Activated CD4-positive, alpha-beta T cell treated with anti-CD3 and anti-CD28 coated beads, Interleukin-2, Interleukin-6, amounts not matched to agents 100 ng/mL and 50 ng/mL, durations not matched to agents 16 hours and 8 hours (primary cell): Measurements from ENCODE around the gene MYO3B.

ENCODE experiments used
- DNase-seq: peaks from one replicate; pipeline ENCODE4 v3.0.0-alpha.2; 2020

Gene MYO3B, protein sequence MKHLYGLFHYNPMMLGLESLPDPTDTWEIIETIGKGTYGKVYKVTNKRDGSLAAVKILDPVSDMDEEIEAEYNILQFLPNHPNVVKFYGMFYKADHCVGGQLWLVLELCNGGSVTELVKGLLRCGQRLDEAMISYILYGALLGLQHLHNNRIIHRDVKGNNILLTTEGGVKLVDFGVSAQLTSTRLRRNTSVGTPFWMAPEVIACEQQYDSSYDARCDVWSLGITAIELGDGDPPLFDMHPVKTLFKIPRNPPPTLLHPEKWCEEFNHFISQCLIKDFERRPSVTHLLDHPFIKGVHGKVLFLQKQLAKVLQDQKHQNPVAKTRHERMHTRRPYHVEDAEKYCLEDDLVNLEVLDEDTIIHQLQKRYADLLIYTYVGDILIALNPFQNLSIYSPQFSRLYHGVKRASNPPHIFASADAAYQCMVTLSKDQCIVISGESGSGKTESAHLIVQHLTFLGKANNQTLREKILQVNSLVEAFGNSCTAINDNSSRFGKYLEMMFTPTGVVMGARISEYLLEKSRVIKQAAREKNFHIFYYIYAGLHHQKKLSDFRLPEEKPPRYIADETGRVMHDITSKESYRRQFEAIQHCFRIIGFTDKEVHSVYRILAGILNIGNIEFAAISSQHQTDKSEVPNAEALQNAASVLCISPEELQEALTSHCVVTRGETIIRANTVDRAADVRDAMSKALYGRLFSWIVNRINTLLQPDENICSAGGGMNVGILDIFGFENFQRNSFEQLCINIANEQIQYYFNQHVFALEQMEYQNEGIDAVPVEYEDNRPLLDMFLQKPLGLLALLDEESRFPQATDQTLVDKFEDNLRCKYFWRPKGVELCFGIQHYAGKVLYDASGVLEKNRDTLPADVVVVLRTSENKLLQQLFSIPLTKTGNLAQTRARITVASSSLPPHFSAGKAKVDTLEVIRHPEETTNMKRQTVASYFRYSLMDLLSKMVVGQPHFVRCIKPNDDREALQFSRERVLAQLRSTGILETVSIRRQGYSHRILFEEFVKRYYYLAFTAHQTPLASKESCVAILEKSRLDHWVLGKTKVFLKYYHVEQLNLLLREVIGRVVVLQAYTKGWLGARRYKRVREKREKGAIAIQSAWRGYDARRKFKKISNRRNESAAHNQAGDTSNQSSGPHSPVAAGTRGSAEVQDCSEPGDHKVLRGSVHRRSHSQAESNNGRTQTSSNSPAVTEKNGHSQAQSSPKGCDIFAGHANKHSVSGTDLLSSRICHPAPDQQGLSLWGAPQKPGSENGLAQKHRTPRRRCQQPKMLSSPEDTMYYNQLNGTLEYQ (N-terminal part only)

GRCh38 chr2:170177950-170178781 is at the start of gene MYO3B:
MYO3B (plus strand) TSS chr2:170178147; CDS start chr2:170178288, 141 bp downstream.
- DNase-seq, result peak; percentile 71

- no peak for DNase-seq
These were observed 38.5 kb upstream of the MYO3B start for GRCh38 chr2:170139276-170139967.

GRCh38 chr2:170140561-170140960 is 37.4 kb upstream of the MYO3B start:
- DNase-seq, result no peak

DNA sequence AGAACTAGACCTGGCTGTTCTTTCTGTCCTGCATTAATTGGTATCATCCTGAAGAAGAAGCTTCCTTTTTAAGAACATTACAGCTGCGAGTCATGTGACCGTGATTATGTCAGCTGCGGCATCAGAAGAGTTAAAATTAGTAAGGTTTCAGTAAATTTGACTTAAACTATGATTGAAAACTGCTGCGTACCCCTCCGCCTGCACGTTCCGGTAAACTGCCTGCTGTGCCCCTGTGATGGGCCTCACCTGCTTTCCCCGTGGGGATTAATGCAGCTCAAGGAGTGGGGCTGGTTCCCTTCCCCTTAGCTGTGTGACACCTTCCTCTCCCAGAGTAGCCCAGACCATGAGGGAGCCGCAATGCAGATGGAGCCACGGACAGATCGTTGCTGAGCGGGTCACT is 36.1 kb upstream of the MYO3B start:
- DNase-seq, result no peak

GRCh38 chr2:170142502-170142901 is 35.4 kb upstream of the MYO3B start:
- DNase-seq, result no peak

- DNase-seq, result no peak
These were observed 34.8 kb upstream of the MYO3B start for GRCh38 chr2:170143045-170143717.

DNA sequence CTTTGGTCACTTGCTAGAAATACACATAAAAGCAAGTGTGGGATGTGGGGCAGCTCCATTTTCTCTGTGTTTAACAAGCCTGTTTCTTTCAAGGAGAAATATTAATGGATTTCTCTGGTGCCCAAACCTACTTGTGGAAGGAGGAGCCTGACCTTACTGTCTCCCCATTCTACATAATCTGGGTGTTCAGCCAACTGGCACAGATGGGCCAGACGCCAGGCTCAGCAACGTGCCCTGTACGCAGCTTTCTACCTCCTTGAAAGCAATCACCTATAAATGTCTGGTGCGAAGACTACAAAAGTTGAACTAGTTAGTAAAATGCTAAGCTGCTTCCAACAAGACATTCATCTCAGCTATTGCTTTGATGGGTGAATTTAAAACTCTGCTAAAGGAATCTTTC is 33.2 kb upstream of the MYO3B start:
- DNase-seq, result no peak

DNA sequence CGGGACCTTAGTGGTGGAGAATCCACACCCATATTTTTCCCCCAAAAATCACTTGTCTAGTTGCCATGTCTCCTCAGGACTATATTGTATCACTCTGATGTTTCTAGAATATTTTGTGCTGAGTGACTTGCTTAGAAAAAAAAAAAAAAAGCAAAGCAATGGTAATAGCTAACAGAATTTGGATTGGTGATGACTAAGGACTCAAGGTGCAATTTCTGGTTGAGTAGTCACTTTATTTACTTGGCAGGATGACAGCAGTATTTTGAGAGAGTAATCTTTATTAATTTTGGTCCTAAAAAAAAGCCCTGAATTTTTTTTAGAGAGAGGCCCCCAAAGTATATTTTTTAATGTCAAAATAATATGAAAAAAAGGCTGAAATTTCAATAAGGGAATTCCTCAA is 32.8 kb upstream of the MYO3B start:
- no peak for DNase-seq

DNA sequence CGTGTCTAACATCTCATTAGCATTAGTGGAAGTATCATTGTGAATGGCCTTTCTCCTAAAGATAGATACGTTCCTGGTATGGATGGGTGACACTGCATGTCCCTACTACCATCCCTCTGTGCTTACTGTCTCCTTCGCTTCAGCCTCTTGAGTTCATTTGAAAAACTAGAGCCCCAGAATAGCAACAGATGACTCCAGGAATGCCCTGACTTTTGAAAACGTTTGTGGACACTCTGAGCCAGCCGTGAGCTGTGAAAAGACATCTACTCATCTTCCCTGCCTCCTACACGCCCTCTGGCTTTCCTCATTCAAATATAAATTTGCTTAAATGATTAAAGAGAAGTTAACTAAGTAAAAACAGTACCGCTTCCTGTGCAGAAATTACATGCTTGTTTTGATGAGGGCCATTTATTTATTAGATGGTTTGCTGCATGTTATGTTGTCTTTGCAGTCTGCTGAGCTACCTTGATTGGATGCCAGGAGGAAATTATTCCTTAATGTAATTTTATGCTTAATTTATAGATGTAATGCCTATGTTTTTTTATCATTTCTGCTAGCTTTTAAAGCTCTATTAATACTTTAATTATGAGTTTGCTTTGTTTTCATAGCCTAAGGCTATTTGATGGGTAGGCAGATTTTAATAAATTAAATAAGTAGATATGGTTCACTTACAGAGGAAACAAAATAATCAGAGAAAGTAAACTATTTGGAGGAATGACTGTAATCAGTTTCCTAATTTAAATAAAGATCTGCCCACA is 32.1 kb upstream of the MYO3B start:
- no peak for DNase-seq

DNA sequence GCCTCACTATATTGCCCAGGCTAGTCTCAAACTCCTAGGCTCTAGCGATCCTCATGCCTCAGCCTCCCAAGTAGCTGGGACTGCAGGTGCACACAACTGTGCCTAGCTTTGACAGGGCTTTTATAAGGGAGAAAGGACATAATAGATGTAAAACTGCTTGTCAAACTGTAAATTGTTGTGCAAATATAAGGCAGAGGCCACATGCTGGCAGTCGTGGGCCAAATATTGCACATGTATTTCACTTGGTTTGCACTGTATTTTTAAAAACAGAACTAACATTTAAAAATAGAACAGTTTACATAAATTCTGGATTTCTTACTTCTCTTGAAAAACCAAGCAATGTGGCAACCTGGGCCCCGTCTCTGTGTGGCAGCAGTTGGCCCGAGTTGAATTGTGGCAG is 31.2 kb upstream of the MYO3B start:
- no peak for DNase-seq

DNA sequence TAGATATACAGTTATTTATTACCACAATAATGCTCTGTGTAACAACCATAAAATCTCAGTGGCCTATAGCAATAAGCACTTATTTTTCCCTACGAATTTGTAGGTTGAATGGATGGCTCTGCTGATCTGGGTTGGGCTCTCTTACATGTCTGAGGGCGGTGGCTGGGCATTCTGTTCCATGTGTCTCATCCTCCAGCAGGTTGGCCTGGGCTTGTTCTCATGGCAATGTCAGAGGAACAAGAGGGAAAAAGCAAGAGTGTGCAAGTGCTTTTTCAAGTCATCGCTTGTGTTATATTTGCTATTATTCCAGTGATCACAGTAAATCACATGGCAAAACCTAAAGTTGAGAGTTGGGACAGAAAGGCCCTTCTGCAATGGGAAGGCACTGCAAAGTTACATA is 30.4 kb upstream of the MYO3B start:
- DNase-seq, result no peak

DNA sequence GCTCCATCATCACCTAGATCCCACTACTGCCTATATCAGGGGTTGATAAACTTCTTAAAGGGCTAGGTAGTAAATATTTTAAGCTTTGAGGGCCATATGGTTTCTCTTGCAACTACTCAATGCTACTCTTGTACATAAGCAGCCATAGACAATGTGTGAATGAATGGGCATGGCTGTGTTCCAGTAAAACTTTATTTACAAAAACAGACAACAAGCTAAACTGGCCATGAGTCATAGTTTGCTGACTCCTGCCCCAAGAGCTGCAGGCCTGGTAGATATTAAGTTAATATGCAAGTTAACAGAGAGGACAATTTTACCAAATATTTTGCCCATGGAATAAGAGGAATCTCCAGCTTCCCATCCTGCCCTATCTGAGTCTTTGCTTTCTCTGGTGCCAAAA is 29.8 kb upstream of the MYO3B start:
- DNase-seq, result no peak

DNA sequence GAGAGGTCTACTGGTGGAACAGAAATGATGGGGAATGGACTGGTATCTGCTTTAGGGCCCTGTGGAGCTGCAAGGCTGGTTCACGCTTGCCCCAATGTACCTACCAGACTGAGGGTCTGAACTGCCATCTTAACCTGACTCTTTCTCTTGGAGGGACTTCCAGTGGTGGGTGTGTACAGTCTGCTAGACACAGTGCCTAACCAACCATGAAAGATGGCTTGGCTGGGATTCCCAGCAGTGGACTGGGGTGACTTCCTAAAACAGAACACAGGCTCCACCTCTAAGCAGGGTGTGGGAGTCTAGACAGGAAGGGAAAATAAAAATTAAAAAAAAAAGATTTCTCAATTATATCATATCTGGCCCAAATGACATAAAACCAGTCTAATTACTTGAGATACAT is 25.5 kb upstream of the MYO3B start:
- DNase-seq, result no peak

DNA sequence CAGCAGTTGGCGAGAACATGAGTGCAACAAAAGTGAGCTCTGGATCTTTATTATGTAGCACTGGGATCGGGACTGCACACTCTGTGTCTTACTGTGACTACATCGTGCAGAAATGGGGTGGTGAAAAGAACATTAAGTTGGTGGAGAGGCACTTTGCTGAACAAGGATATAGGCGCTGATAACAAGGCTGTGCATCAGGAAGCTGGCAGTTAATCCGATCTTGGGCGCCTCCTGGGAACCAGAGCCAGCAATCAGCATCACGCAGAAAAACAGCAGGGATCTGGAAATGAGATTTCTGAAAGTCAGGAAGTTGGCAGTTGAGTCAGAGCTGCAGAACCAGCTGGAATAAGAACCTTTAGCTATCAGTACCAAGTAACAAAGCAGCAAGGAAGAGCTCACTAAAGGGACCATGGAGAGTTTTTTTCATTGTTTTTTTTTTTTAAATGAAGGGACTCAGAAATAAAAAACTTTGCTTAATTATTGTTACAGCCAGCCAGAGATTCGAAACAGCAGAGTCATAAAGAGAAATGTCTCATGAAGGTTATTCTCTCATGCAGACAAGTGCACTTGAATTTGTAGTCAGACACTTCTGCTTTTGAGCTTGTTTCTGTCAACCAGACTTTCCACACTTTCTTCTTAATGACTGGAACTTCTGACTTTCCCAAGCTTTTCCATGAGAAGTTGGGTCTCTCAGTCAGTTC is 22.8 kb upstream of the MYO3B start:
- DNase-seq, result no peak

DNA sequence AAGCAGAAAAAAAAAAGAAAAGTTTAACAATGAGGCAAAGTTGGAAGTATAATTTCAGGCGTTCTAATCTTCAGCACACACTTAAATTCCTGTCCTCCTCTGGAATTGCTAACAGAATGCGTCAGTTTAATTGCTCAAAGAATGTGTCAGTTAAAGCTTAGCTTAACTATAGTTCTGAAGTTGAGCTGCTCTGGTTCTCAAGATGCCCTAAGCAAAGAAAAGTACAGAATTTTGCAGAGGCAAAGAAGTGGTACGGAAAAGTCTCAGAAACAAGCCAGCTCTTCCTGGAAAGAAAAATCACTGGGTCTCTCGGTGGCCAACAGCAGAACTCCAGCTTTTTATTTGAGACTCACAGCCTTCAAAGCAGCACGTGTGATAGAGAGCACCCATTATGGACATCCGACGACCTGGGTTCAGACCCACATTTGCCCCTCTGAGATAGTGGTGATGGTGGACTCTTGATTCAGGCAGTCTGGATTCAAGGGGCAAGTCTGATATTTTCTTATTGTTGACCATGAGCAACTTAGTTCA is 22.2 kb upstream of the MYO3B start:
- DNase-seq, result no peak

GRCh38 chr2:170156592-170156991 is 21.4 kb upstream of the MYO3B start:
- DNase-seq, result no peak

- no peak for DNase-seq
These were observed 20.8 kb upstream of the MYO3B start for GRCh38 chr2:170157025-170157684.

GRCh38 chr2:170159060-170159459 is 18.9 kb upstream of the MYO3B start:
- no peak for DNase-seq
